Subcutaneous adipose tissue (tissue), 4 donors: ENCODE measurements around the gene PAQR3. TPM values are rescaled to one million over a fixed set of nuclear protein-coding genes. Genes with fewer than 3 reads are reported as not detected.

ENCODE experiments used
- CTCF ChIP-seq: fragments of 450-650 bp; IDR thresholded peaks from one replicate; pipeline ENCODE4 v1.5.1; 2016; ENCODE audit warnings: low read depth, mild to moderate bottlenecking, control low read depth, antibody characterized with exemption, moderate library complexity
- total RNA-seq, 4 donors: library from RNA; depleted of rRNA; stranded (reverse); fragments of >200 nt; gene quantifications; one replicate each; pipeline ENCODE4 v1.1.0, GENCODE V29; 2016

PAQR3 gene
- total RNA-seq, 4 donors from 2014 or later: 7.3 to 25.3 (median 16.4) TPM

- no peak for TF ChIP-seq CTCF
Observed at GRCh38 chr4:78876568-78877320, 62.5 kb downstream of the PAQR3 start.

GRCh38 chr4:78870056-78870455 lies 69.2 kb downstream of the PAQR3 start:
- no peak for TF ChIP-seq CTCF

- no peak for TF ChIP-seq CTCF
Observed at GRCh38 chr4:78865451-78865850, 73.8 kb downstream of the PAQR3 start.

- no peak for TF ChIP-seq CTCF
Observed at GRCh38 chr4:78864405-78865024, 74.7 kb downstream of the PAQR3 start.

- TF ChIP-seq CTCF: no peak
Observed at GRCh38 chr4:78863991-78864390, 75.2 kb downstream of the PAQR3 start.

GRCh38 chr4:78863254-78863869 lies 75.9 kb downstream of the PAQR3 start:
- no peak for TF ChIP-seq CTCF

GRCh38 chr4:78862314-78862737 lies 76.9 kb downstream of the PAQR3 start:
- TF ChIP-seq CTCF: no peak
